ENCODE measurements around the gene BMP7.
"Not testable (repeated sequence)": the region's sequence is repeated elsewhere in the genome, so short reads cannot be mapped to it uniquely, and the experiment has no call there.

The BMP7 gene

DNA sequence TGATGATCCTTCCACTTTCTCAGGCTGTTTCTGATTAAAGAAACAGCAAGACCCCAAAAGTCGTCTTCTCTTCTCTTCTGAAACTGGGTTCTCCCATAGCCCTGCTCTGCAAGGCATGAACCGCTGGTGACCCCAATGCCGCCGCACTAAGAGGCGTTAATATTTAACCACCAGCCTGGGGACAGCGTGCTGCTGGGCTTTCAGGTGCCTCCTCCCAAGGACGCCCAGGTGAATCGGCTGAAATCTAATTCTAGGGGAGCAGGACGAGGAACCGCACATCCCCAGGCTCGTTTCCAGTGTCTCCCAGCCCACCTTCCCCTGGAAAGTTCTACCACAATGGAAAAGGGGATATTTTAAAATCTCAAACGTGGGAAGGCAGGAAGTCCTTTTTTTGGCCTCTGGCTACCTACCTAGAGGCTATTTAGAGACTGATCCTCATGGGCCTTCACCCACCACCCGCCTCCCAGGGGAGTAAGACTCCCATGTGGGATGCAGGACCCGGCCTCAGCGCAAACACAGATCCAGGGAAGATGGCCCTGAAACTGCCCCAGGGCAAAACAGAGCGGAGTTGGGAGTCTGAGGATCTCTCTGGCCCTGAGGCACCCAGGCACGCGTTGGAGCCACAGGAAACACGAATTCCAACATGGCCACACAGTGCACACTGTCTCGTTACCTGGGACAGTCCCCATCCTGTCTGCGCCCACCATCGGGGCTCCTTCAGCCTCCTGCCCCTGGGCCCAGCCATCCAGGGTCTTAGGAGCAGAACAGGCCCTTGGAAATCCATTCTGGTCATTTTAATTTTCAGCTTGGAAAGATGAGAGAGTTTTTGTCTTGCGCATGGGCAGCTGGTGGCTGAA lies 56.2 kb downstream of the BMP7 start:
- no peak for DNase-seq

DNA sequence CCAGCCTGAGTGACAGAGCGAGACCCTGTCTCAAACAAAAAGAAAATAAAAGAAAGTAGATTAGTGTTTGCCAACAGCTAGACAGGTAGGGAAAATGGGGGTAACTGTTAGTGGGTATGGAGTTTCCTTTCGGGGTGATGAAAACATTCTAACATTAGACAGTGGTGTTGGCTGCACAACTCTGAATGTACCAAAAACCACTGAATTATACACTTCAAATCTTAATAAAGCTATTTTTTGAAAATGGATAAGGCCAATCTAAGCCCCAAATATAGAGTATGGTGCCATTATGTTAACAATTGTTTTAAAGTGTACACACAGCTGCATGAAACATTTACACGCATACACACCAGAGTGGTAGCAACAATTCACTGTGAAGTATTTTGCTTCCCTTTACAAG lies 57.0 kb downstream of the BMP7 start:
- DNase-seq, result no peak

DNA sequence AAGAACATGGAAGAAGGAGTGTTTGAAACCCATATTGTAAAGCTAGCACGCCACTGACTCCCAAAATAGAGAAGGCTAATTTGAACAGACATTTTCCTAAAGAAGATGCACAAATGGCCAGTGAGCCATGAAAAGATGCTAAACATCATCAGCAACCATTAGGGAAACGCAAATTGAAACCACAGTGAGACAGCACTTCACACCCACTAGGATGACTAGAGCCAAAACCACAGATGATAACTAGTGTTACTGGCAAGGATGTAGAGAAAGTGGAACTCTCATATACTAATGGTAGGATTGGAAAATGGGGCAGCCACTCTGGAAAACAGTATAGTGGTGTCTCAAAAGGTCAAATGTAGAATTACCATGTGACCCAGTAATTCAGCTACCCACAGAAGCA lies 58.2 kb downstream of the BMP7 start:
- no peak for DNase-seq

DNA sequence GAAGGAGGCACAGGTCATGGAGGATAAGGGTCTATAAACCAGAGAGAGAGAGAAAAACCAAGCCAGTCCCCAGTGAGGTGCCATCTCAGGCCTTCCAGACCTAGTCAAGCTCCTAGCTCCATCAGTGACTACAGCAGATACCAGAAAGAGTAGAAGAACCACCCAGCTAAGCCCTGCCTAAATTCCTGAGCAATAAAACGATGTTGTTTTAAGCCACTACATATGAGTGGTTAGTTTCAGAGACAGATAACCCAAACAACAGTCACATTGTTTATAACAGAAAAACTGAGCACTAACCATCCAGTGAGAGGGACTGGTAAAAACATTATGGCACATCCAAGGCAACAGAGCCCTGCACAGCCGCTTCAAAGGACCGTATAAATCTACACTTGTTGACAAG lies 59.2 kb downstream of the BMP7 start:
- DNase-seq, result no peak

DNA sequence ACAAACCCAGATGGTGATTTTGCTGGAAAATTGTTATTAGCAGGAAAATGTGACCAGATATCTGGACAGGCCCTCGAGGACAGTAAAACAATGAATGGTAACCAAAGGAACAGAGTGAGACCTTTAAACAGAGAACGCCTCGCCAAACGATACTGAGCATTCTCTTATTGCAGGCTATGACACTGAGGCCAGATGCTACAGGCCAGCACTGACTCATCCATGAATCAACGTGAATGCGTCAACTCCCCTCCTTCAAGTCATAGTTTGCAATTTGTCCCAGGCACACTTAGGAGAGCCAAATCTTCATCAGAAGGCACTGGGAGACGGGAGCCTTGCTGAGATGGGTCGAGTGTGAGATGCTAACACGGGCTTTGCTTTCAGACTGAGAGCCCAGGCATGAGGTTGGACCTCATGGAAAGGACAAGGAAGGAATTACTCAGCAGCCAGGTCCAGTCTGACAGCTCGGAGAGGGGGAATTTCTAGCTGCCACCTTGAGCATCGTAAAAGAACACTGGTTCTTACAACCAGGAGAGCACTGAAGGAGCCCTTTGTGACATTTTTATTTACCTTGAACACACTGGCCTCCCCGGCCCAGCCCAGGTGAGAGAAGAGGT lies 60.7 kb downstream of the BMP7 start:
- no peak for DNase-seq

DNA sequence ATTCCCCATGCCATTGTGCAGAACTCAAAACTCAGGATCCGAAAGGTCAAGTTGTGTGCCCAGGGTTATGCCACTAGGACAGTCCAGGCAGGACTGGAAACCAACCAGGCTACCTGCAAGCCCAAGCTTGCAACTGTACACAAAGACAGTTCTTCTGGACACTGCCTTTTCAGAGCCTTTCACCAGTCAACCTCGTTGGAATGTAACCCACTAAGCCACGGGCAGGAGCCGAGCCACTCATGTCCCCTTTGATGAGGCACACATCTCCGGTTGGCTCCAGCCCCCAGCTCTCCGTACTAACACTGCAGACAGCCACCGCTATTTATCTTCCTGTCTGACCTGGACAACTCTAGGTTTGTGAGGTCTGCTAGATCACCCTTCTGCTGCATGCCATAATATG lies 62.5 kb downstream of the BMP7 start:
- DNase-seq, result no peak

DNA sequence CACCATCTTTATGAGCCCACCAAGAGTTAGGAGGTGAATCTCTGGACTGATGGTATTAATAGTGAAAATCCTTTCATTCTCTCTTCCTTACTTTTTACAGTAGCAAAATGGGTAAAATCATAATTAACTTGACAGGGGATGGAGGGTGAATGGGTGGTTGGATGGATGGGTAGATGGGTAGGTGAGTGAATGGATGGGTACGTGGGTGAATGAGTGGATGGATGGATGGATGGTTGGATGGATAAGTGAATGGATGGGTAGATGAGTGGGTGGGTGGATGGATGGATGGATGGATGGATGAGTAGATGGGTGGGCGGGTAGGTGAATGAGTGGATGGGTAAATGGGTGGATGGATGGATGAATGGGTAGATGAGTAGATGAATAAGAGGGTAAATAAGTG lies 63.2 kb downstream of the BMP7 start:
- DNase-seq, result no peak

DNA sequence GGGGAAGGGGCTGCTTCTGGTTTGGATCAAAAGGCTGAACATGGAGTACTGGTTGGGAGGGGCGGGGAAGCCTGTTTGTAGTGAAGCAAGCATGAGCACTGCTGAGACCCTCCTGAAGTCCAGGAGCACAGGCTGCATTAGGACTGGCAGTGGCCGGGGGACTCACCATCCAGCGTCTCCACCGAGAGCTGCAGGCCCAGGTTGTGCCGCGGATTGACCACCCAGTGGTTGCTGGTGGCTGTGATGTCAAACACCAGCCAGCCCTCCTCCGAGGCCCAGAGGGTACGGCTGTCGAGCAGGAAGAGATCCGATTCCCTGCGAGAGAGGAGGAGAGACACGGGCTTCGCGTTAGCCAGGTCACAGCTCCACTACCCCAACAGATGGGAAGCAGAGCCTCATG lies 64.1 kb downstream of the BMP7 start:
- DNase-seq, result no peak

DNA sequence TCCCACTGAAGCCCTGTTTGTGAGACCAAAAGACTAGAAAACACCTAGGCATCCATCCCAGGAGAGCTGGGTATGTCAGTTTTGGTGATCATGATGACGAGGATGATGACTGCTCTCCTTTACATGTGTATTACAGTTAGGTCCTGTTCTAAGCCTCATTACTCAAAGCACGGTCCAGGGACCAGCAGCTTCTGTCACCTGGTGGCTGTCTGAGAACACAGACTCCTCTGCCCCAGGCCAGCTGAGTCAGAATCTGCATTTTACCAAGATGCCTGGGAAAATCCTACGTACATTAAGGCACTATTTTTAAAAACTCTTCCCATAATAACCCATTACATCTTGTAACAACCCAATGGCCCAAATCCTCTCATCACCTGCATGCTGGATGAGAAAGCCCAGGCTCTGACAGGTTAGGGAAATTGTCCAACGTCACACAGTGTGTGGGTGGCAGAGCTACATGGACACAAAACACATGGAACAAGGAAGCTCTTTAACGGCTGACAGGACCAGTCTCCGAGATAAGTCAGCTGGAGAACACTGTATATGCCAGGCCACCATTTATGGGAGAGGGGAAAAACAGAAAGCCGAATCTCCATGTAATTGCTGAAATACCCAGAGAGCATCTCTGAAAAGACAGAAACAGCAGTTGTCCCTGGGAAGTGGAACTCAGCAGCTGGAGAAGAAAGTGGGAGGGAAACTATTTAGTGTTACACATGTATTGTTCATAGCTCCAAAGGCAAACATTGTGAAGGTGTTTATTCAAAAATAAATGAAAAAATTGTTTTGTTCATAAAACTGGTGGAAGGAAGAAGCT lies 65.4 kb downstream of the BMP7 start:
- DNase-seq, result no peak

DNA sequence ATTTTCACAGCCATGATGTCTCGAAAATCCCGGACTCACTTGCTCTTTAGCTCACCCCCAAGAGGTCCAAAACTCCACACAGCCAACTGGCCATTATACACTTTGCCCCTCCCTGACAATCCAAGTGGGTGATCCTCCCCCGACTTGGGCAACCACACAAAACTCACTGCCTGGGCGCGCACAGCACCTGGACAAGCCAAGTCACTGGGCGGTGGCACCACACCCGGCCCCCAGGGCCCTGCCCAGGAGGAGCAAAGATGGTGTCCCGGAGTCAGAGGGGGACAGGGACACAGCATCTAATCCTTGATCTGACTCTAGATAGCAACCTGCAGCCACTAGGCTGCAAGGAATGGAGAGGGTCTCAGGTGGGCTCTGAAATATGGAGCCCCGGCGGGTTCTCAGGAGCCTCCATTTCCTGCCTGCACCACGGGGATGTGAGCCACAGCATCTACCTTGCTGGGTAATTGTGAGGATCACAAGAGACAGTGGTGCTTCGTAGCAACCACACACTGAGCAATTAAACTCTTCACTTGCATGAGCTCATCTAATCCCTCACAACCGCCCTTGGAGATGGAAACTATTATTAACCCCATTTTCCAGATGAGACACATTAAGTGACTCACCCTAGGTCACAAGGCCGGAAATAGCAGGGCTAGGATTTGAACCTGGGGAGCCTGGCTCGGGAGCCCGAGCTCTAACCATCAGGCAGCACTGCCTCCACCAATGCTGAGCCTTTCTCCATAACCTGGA lies 66.6 kb downstream of the BMP7 start:
- no peak for DNase-seq

DNA sequence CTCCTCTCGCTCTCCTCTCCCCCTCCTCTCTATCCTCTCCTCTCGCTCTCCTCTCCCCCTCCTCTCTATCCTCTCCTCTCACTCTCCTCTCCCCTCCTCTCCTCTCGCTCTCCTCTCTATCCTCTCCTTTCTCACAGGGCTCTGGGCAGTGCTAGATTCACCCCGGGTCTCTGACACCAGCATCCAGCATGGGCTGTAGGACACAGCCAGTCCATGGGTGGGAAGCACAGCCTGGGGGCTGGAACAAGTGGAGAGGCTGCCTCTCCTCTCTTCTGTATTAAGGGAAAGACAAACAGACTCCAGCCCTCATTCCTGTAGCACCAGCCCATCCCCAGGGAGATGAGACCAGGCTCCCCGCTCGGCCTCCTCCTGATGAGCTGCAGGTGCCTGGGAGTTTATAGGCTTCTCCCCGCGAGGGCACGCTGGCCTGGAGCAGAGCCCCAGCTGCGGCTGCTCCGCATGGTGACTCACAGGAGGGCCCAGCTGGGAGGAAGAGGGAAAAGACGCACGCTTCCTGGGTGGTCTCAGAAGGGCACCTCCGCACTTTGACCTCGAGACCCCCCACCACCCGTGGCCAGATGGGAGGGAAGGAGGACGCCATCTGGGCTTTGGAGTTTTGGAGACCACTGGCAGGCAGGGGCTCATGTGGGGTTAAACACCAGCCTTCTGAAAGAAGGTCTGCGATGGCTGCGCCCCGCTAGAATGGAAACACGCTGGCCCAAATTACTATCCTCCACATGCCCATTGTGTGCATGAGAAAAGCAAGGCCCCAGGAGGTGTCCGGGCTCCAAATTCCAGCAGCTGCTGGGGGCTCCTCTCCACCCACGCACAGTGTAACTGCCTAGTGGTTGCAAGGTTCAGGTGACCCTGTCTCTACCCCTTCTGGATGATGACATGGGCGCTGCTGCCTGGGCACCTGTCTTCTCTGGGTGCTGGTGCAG lies 68.0 kb downstream of the BMP7 start:
- no peak for DNase-seq

DNA sequence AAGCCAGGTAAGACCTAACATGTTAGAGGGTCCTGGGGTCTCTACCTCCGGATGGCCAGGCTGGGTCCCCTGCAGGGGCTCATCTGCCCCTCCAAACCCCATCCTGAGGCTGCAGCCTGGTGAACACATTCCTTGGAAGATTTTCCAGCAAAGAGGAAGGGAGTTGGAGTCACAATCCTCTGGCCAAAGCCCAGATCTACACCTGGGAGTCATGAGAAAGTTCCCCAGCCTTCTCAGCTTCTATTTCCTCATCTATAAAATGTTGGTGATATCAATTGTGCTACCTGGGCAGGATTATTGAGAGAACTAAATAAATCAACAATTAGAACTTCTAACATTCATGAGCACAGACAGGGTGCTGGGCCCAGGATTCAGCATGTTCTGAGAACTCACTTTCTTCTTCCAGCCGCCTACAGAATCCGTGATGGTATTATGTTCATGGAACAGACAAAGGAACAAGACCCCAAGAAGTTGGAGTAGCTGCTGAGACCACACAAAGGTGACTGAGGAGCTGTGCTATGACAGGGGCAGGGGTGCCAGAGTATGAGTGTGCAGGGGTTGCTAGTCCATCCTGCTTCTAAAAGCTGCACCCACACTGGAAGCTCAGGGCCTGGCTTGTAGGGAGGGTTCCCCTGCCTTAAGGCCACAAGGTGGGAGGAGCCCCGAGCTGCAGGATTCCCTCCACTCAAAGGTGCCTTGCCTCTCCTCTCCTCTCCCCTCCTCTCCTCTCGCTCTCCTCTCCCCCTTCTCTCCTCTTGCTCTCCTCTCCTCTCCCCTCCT lies 68.9 kb downstream of the BMP7 start:
- DNase-seq, result no peak

DNA sequence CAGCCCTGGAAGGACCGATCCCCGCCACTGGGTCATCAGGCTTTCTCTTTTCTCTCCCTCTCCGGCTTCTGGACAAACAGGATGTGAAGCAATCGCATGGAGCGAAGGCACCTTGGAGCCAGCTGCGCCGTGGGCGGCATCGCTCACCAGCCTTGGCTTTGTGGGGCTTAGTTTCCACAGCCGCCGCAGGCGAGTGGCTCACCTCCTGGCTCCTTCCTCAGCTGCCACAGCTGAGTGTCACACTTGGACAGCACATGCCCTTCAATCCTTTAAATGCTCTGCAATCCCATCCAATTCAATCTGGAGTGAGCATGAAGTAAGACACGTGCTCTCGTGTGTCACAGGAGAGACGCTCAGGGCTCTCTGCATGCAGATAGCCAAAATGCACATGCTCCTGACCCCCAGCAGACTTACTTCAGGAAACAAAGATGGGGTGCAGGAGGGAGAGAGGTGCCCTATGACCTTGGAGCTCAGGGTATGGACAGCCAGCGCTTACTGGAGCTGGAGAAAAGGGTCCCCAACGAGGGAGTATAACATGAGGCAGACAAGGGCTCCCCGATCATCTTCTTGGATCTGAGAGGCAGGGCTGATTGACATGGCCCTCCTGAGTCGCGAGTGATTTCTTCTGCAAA lies 70.9 kb downstream of the BMP7 start:
- no peak for DNase-seq

DNA sequence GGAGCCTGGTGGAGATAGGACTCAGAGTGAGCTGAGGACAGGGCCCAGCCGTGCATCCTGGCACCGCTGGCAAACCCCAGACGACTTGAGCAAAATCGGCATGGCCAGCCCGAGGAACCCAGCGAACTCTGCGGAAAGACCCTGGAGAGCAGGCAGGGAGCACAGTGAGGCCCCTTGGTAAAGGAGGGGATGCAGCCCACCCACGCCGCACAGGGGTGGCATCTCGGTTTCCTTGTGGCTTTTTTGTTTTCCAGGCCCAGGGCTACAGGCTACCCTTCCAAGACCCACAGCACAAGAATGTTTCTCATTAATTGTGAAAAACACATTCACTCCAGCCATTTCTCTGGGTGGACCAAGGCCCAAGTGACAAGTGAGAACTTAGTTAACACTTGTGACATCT lies 71.4 kb downstream of the BMP7 start:
- no peak for DNase-seq

DNA sequence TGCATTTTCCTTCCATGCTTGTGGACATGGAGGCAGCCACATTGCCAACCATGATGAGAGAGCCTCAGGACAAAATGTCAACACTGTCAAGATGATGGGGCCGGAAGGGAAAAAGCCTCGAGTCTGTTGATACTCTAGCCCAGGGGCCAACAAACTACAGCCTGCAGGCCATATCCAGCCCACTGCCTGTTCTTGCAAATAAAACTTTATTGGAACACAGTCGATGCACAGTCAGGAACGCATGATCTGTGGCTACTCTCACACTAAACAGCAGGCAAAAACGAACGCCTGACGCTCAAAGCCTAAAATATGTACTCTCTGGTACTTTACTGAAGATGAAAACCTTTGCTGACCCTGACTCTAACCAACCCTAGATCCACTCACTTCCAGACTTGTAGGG lies 72.3 kb downstream of the BMP7 start:
- DNase-seq, result no peak

DNA sequence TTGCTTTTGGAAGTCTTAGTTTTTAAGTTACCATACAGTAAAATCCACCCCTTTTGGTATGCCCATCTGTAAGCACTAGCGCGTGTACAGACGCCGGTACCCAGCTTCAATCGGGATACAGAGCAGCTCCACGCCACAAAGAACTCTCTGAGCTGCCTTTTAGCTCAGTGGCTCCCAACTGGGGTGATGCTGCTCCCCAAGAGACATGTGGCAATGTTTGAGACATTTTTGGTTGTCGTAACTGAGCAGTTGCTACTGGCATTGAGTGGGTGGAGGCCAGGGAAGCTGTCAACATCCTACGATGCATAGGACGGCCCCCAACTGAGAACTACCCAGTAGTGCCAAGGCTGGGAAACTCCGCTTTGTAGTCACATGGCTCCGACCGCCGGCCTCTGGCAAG lies 73.3 kb downstream of the BMP7 start:
- DNase-seq, result no peak

DNA sequence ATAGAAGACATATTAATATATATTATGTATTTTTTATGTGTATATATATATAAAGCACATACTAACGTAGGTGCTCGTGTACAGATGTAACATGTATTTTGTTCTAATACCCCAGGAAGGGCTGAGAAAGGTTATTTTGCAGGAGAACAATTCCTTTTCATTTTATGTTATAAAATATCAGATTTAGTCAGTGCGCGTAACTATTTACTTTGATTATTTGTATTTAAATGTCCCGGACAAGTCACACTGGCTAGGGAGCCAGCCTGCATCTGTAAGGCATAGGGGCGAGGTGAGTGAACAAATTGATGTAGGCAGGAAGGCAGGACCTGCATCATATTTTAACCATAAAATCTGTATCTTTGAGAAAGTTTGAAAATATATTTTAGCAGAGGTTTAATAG lies 74.1 kb downstream of the BMP7 start:
- no peak for DNase-seq

DNA sequence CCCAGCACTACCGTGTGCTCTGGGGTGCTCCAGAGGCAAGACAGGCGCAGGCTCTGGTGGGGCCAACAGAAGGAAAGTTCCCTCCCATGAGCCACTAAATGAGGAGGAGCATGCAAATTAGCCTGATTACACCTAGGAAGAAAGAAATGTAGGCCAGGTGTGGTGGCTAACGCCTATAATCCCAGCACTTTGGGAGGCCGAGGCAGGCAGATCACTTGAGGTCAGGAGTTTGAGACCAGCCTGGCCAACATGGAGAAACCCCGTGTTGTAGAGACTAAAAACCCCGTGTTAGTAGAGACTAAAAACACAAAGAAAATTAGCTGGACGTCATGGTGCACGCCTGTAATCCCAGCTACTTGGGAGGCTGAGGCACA lies 75.2 kb downstream of the BMP7 start:
- DNase-seq, result not testable (repeated sequence)

DNA sequence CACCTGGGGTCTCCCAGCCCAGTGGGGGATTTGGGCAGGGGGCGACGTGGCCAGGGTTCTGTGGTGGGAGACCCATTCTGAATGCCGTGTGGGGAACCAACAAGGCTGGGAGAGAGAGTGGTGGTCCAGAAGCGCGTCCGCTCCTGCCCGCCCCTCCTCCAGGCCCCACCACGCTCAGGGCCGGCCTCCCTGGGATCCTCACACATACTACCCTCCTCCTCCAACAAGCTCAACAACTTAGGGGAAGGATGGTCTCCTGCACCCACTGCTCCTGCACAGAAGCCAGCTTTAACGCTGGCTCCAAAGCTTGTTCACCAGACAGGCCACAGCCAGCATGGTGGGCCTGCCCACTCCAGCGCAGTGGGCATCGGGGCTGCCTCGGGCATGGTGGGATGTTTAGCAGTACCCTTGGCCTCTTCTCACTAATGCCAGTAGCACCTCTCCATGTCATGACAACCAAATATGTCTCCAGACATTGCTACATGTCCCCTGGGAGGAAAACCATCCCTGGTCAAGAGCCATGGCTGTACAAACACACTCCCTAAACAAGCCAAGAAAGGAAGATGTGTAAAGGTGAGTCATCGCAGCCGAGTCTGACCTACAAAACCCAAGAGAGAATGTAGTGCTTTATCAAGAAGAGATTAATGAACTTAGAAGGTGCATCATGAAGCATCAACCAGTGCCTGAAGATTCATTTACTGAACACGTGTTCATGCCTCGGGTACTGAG lies 75.7 kb downstream of the BMP7 start:
- no peak for DNase-seq

DNA sequence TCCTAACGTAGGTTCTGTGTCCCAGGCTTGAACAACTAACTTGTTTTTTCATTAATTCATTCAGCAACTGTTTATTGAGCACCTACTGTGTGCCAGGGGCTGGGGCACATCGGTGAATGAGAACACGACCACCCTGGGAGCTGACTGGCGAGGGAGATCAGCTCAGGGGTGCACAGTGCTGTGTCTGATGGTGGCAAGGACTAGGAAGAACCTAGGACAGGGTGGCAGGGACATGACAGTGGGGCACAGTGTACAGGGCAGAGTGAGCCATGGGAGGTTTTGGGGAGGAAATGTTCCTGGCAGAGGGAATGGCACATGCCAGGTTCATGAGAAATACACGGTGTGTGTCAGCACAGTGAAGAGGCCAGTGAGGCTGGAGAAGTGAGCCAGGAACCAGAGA lies 76.7 kb downstream of the BMP7 start:
- DNase-seq, result no peak
